A673 (cell line): ENCODE results near the gene TBL1X. TPM values are rescaled to one million over a fixed set of nuclear protein-coding genes. Genes with fewer than 3 reads are reported as not detected.

Experiments used
- BruUV-seq: library from RNA; stranded (reverse); fragments of 400-500 nt; replicated peaks from 2 replicates; lab custom pipeline; 2021; lab: Mats Ljungman, UMichigan
- CTCF ChIA-PET: fragments of 300-600 bp; sonication (Branson Sonifier 250); formaldehyde crosslinking; loops from one replicate; lab custom pipeline; 2022; ENCODE audit warnings: antibody characterized with exemption; lab: Charles Lee
- POLR2A ChIA-PET: fragments of 300-600 bp; sonication (Branson Sonifier 250); formaldehyde crosslinking; loops from one replicate; lab custom pipeline; 2022; ENCODE audit warnings: antibody characterized with exemption; ENCODE audit not compliant: low non-redundant PET; lab: Charles Lee
- DNase-seq: peaks from one replicate; pipeline ENCODE4 v3.0.0-alpha.2; 2015; ENCODE audit warnings: low spot score
- H3K27ac ChIP-seq: fragments of 200-600 bp; sonication (generic); 2 replicates; pipeline ENCODE4 v1.5.1; 2016; ENCODE audit warnings: mixed run types, low read depth, mild to moderate bottlenecking, mixed read lengths, antibody characterized with exemption, low read length; ENCODE audit not compliant: poor library complexity, severe bottlenecking
- H3K27me3 ChIP-seq: fragments of 200-600 bp; sonication (generic); replicated peaks from 2 replicates; pipeline ENCODE4 v1.6.1; 2017; ENCODE audit warnings: mixed run types, low read depth, mild to moderate bottlenecking, mixed read lengths, antibody characterized with exemption, low read length; ENCODE audit not compliant: insufficient read depth, poor library complexity
- H3K36me3 ChIP-seq: fragments of 200-600 bp; sonication (generic); 2 replicates; pipeline ENCODE4 v1.6.1; 2016; ENCODE audit warnings: mixed run types, mild to moderate bottlenecking, mixed read lengths, antibody characterized with exemption, low read length; ENCODE audit not compliant: insufficient read depth, poor library complexity, severe bottlenecking
- H3K4me1 ChIP-seq: fragments of 200-600 bp; sonication (generic); 2 replicates; pipeline ENCODE4 v1.6.1; 2017; ENCODE audit warnings: mixed run types, mild to moderate bottlenecking, mixed read lengths, antibody characterized with exemption, low read length; ENCODE audit not compliant: insufficient read depth, poor library complexity, severe bottlenecking
- H3K4me3 ChIP-seq: fragments of 200-600 bp; sonication (generic); 2 replicates; pipeline ENCODE4 v1.5.1; 2016; ENCODE audit warnings: low read depth, mixed run types, mild to moderate bottlenecking, mixed read lengths, low read length; ENCODE audit not compliant: poor library complexity, severe bottlenecking
- H3K9me3 ChIP-seq: fragments of 200-600 bp; sonication (generic); 2 replicates; pipeline ENCODE4 v1.6.1; 2016; ENCODE audit warnings: mixed run types, low read depth, mild to moderate bottlenecking, mixed read lengths, antibody characterized with exemption, low read length; ENCODE audit not compliant: poor library complexity, severe bottlenecking
- EZH2 ChIP-seq: fragments of 200-600 bp; sonication (generic); IDR thresholded peaks from 2 replicates; pipeline ENCODE4 v1.6.1; 2017; ENCODE audit warnings: borderline replicate concordance, low read depth, mild to moderate bottlenecking, mixed read lengths, antibody characterized with exemption, low read length; ENCODE audit not compliant: poor library complexity, severe bottlenecking
- intact Hi-C: fragments of 100-400 bp; cut with micrococcal nuclease; formaldehyde crosslinking; loops from one replicate; pipeline ENCODE4 v1.10.0; 2022; ENCODE audit not compliant: unreplicated experiment
- total RNA-seq: library from RNA; stranded (reverse); gene quantifications from 2 replicates; pipeline ENCODE4 v1.2.3, GENCODE V29; 2021
- TF ChIP-seq, protein P1 (sequence below): fragments of 300-800, 200-600 bp; sonication (generic); conservative IDR thresholded peaks from 2 replicates; pipeline ENCODE4 v1.5.1; 2017; ENCODE audit warnings: low read depth, mild to moderate bottlenecking, antibody characterized with exemption, low read length, moderate library complexity, mixed read lengths

The TBL1X gene
- total RNA-seq, 1 experiment from 2014 or later, result 26.9 TPM

DNA sequence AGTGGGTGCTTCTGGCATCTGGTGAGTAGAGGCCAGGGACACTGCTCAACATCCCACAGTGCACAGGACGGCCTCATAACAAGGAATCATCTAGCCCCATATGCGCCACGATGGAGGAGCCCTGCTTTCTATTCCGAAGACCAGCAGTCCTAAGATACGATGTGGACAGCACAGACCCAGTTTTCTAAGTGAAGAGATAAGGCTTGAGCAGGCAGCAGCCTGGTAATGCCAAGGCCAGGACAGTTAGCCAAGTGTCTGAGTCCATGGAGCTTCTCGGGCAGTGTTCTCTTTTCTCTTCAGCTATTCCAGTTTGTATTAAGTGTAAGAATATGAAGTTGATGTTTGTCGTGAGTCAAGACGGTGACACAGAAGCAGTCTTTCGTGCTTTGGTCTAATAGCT lies 112.7 kb downstream of the TBL1X start:
- intact Hi-C loops, result no loop called here
- no peak for DNase-seq
- no peak for TF ChIP-seq EZH2
- TF ChIP-seq, protein P1, sequence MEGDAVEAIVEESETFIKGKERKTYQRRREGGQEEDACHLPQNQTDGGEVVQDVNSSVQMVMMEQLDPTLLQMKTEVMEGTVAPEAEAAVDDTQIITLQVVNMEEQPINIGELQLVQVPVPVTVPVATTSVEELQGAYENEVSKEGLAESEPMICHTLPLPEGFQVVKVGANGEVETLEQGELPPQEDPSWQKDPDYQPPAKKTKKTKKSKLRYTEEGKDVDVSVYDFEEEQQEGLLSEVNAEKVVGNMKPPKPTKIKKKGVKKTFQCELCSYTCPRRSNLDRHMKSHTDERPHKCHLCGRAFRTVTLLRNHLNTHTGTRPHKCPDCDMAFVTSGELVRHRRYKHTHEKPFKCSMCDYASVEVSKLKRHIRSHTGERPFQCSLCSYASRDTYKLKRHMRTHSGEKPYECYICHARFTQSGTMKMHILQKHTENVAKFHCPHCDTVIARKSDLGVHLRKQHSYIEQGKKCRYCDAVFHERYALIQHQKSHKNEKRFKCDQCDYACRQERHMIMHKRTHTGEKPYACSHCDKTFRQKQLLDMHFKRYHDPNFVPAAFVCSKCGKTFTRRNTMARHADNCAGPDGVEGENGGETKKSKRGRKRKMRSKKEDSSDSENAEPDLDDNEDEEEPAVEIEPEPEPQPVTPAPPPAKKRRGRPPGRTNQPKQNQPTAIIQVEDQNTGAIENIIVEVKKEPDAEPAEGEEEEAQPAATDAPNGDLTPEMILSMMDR, result no peak
- POLR2A ChIA-PET, result no interaction called here
- H3K36me3 ChIP-seq, result no peaks in the 10 kb centered on the region
- no TSS peak for BruUV-seq
- no peaks in the 10 kb centered on the region for H3K27me3 ChIP-seq
- CTCF ChIA-PET, result no interaction called here
- no peaks in the 10 kb centered on the region for H3K9me3 ChIP-seq
- H3K4me3 ChIP-seq, result no peak overlapping the region
- no peak overlapping the region for H3K27ac ChIP-seq
- peaks cover 5% of the 10 kb centered on the region for H3K4me1 ChIP-seq

DNA sequence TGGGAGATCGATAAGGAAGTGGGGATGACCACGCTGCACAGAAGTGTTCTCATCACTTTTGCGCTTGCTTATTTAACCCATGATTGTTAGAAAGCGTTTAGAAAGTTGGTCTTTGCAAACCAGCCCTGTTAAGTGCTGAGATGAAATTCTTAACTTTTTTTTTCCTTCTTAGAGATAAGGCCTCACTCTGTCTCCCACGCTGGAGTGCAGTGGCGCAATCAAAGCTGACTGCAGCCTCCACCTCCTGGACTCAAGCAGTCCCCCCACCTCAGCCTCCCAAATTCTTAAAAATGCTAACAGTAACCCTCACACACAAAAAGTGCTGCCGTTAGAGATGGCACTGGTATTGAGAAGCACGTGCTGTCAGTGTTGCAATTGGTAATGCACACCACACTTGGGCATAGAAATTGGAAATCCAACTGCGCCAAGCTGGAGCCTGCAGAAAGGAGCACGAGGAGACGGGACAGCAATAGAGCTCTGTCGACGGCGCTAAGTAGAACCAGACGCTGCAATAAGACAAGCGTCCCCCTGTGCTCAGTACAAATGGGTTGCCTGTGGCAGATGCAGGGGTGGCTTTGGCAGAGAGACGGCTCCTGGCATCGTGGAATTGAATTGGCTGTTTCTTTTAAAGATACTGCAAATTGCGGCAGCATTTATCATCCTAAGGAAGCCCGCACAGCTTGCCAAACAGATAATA lies 113.4 kb downstream of the TBL1X start:
- no peak for DNase-seq
- POLR2A ChIA-PET, result no interaction called here
- CTCF ChIA-PET, result no interaction called here

DNA sequence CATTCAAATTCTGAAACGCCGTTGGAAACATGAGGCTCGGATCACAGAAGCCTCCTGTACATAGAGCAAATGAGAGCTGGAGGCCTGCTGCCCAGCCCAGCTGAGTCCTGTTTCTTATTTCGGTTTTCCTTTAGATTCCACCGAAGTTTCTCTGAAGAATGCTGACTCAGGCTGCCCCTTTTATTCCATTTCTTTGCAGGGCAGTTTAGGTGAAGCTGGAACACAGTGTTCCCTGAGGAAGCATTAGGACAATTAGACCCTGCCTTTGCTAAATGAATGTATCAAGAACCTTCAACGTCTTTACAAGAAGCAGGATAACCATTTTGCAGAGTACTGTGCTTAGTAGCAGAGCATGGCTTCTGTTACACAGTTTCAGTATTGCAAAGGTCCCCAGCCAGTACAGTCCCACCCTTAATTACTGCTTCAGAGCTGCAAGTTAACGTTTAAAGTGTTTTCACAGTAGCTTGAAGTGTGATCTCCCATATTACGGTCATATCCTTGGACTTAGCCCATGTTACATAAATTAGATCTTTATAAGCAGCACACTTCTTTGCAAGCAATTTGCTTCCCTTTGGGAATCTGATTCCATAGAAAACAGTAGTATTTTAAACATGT lies 117.0 kb downstream of the TBL1X start:
- TF ChIP-seq, protein P1, result no peak
- TF ChIP-seq EZH2, result no peak
- BruUV-seq, result no TSS peak
- no peaks in the 10 kb centered on the region for H3K9me3 ChIP-seq
- CTCF ChIA-PET, result no interaction called here
- intact Hi-C loops, result no loop called here
- no peaks in the 10 kb centered on the region for H3K27me3 ChIP-seq
- H3K27ac ChIP-seq, result no peak overlapping the region
- no peak overlapping the region for H3K4me3 ChIP-seq
- POLR2A ChIA-PET, result no interaction called here
- no peaks in the 10 kb centered on the region for H3K36me3 ChIP-seq
- no peak for DNase-seq
- H3K4me1 ChIP-seq, result no peaks in the 10 kb centered on the region

More for the DNA sequence above, 113.4 kb downstream of the TBL1X start:
- no peaks in the 10 kb centered on the region for H3K9me3 ChIP-seq
- no TSS peak for BruUV-seq
- H3K4me1 ChIP-seq, result no peaks in the 10 kb centered on the region
- TF ChIP-seq, protein P1, result no peak
- no peak overlapping the region for H3K4me3 ChIP-seq
- intact Hi-C loops, result no loop called here
- no peak overlapping the region for H3K27ac ChIP-seq
- no peaks in the 10 kb centered on the region for H3K36me3 ChIP-seq
- no peaks in the 10 kb centered on the region for H3K27me3 ChIP-seq
